Raji (cell line): ENCODE data around the gene ALOX5AP.

Experiments
- POLR2A ChIP-seq: IDR thresholded peaks from 2 replicates; pipeline ENCODE4 v1.6.1; 2011; ENCODE audit warnings: low read depth, low read length, control low read depth; ENCODE audit not compliant: insufficient read depth

Gene ALOX5AP

GRCh38 chr13:30735025-30735871 is at the start of gene ALOX5AP:
TSS of gene ALOX5AP (plus strand) at chr13:30735543. CDS start at chr13:30735606, 63 bp downstream.
- peak; percentile 85 for TF ChIP-seq POLR2A

GRCh38 chr13:30685987-30686386 is 49.4 kb upstream of the ALOX5AP start:
- no peak for TF ChIP-seq POLR2A

- TF ChIP-seq POLR2A, result no peak
These were observed 47.7 kb upstream of the ALOX5AP start for GRCh38 chr13:30687601-30688000.

- no peak for TF ChIP-seq POLR2A
These were observed 45.6 kb upstream of the ALOX5AP start for GRCh38 chr13:30689752-30690151.

GRCh38 chr13:30690282-30691188 is 44.8 kb upstream of the ALOX5AP start:
- TF ChIP-seq POLR2A, result no peak

GRCh38 chr13:30692113-30692512 is 43.2 kb upstream of the ALOX5AP start:
- no peak for TF ChIP-seq POLR2A

- no peak for TF ChIP-seq POLR2A
These were observed 38.8 kb upstream of the ALOX5AP start for GRCh38 chr13:30696278-30697176.

- TF ChIP-seq POLR2A, result no peak
These were observed 38.0 kb upstream of the ALOX5AP start for GRCh38 chr13:30697177-30697953.

- TF ChIP-seq POLR2A, result no peak
These were observed 37.3 kb upstream of the ALOX5AP start for GRCh38 chr13:30697996-30698401.

GRCh38 chr13:30698488-30699005 is 36.8 kb upstream of the ALOX5AP start:
- no peak for TF ChIP-seq POLR2A

- TF ChIP-seq POLR2A, result no peak
These were observed 35.0 kb upstream of the ALOX5AP start for GRCh38 chr13:30700364-30700763.

- no peak for TF ChIP-seq POLR2A
These were observed 33.3 kb upstream of the ALOX5AP start for GRCh38 chr13:30702006-30702405.

- no peak for TF ChIP-seq POLR2A
These were observed 30.7 kb upstream of the ALOX5AP start for GRCh38 chr13:30704596-30704995.

GRCh38 chr13:30705680-30706079 is 29.7 kb upstream of the ALOX5AP start:
- no peak for TF ChIP-seq POLR2A
